ENCODE results near the gene RPS6KA4. TPM values are rescaled to one million over a fixed set of nuclear protein-coding genes. Genes with fewer than 3 reads are reported as not detected.

Gene RPS6KA4
- total RNA-seq, 1 donor from 2014 or later, result 13.6 TPM

DNA sequence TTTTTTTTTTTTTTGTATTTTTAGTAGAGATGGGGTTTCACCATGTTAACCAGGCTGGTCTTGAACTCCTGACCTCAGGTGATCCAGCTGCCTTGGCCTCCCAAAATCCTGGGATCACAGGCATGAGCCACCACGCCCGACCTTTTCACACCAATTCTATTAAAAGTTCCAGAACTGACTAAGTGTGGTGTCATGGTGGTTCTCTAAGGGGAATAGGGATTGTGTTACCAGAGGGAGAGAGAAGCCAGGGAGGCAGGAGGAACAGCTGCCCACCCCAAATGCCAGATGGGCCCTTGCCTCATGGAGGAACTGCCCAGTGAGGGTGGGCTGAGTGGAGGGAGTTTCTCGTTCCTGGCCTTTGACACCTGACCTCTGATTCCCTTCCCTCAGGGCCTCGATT is 5.9 kb downstream of the RPS6KA4 start:
- Histone ChIP-seq H3K9ac (ENCODE audit: low read depth in 1 of 3, low read length in 3 of 3) (no peak overlapping the region), H3K27me3 (ENCODE audit: control insufficient read depth in 3 of 3, insufficient read depth in 3 of 3, low read length in 3 of 3) (no peaks in the 10 kb centered on the region), H3K4me1 (ENCODE audit: control insufficient read depth in 3 of 3, insufficient read depth in 3 of 3, low read length in 3 of 3) (peaks cover 3% of the 10 kb centered on the region in 3 donors), H3K27ac (ENCODE audit: low read depth, low read length) (no peak overlapping the region), H3K4me3 (ENCODE audit: low read length in 3 of 3) (no peak overlapping the region), H3K36me3 (ENCODE audit: control insufficient read depth in 3 of 3, insufficient read depth in 3 of 3, low read length in 3 of 3) (peaks cover 40 to 50% (median 41%) of the 10 kb centered on the region in 3 donors), H3K9me3 (ENCODE audit: control insufficient read depth in 3 of 3, low read length in 3 of 3) (no peaks in the 10 kb centered on the region)

DNA sequence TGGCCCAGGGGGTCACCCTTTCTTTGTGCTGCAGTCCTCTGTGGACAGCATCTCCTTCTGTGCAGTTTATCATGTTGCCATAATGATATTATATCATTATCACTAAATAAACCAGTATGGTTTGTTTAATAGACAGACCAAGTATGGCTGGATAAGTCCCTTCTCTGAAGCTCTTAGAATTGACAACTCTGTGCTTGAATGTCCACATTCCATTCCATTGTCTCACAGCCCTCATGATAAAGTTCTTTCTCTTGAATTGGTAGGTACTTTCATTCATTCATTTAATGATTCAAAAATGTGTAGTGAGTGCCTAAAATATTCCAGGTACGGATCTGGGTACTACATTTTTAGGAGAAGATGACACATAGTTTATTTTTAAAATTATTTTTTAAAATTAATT is 7.8 kb downstream of the RPS6KA4 start:
- no peaks in the 10 kb centered on the region for H3K9me3 ChIP-seq (ENCODE audit: control insufficient read depth in 3 of 3, low read length in 3 of 3)

DNA sequence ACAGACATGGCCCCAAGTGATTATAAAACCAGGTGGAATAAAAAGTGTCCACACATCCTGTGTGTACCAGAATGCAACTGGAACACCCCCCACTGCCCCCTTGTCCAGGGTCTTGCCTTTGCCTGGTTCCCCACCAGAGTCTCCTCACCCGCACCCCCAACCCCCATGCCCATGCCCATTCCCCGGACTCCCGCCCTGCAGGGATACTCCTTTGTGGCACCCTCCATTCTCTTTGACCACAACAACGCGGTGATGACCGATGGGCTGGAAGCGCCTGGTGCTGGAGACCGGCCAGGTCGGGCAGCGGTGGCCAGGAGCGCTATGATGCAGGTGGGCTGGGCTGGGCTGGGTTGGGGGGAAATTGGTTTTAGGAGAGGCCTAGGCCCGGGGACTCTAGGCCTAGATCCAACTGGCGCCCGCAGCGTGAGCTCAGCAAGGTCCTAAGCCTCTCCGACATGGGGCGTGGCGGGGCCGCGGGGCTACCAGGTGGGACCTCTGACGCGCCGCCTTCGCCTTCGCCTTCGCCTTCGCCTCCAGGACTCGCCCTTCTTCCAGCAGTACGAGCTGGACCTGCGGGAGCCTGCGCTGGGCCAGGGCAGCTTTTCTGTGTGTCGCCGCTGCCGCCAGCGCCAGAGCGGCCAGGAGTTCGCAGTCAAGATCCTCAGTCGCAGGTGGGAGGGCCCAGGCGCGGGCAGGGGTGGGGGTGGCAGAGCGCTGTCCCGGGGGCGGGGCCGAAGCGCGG is 9.1 kb downstream of the RPS6KA4 start:
- no peak overlapping the region for H3K27ac ChIP-seq (ENCODE audit: low read depth, low read length)
- no peak overlapping the region for H3K4me3 ChIP-seq (ENCODE audit: low read length in 3 of 3)
- no peaks in the 10 kb centered on the region for H3K9me3 ChIP-seq (ENCODE audit: control insufficient read depth in 3 of 3, low read length in 3 of 3)
- no peaks in the 10 kb centered on the region for H3K27me3 ChIP-seq (ENCODE audit: control insufficient read depth in 3 of 3, insufficient read depth in 3 of 3, low read length in 3 of 3)
- H3K9ac ChIP-seq (ENCODE audit: low read depth in 1 of 3, low read length in 3 of 3), result no peak overlapping the region
- H3K4me1 ChIP-seq (ENCODE audit: control insufficient read depth in 3 of 3, insufficient read depth in 3 of 3, low read length in 3 of 3), result no peaks in the 10 kb centered on the region
- H3K36me3 ChIP-seq (ENCODE audit: control insufficient read depth in 3 of 3, insufficient read depth in 3 of 3, low read length in 3 of 3), result peaks cover 19 to 44% (median 26%) of the 10 kb centered on the region in 3 donors

More for the DNA sequence above, 7.8 kb downstream of the RPS6KA4 start:
- Histone ChIP-seq H3K36me3 (ENCODE audit: control insufficient read depth in 3 of 3, insufficient read depth in 3 of 3, low read length in 3 of 3) (peaks cover 32 to 56% (median 35%) of the 10 kb centered on the region in 3 donors), H3K9ac (ENCODE audit: low read depth in 1 of 3, low read length in 3 of 3) (no peak overlapping the region), H3K27me3 (ENCODE audit: control insufficient read depth in 3 of 3, insufficient read depth in 3 of 3, low read length in 3 of 3) (no peaks in the 10 kb centered on the region), H3K27ac (ENCODE audit: low read depth, low read length) (no peak overlapping the region), H3K4me1 (ENCODE audit: control insufficient read depth in 3 of 3, insufficient read depth in 3 of 3, low read length in 3 of 3) (no peaks in the 10 kb centered on the region), H3K4me3 (ENCODE audit: low read length in 3 of 3) (no peak overlapping the region)

DNA sequence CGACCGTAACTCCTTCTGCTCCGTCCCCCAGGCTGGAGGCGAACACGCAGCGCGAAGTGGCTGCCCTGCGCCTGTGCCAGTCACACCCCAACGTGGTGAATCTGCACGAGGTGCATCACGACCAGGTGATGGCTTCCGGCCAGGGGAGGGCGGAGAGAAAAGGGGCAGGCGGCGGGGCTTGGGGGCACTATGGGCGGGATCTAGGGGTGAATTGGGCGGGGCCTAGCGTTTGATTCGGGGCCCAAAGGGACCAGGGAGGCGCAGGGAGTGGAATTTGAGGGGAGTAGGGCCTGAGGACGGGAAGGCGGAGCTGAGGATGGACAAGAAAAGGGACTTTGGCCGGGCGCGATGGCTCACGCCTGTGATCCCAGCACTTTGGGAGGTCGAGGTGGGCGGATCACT is 9.7 kb downstream of the RPS6KA4 start:
- Histone ChIP-seq H3K9ac (ENCODE audit: low read depth in 1 of 3, low read length in 3 of 3) (no peak overlapping the region), H3K4me1 (ENCODE audit: control insufficient read depth in 3 of 3, insufficient read depth in 3 of 3, low read length in 3 of 3) (no peaks in the 10 kb centered on the region), H3K27ac (ENCODE audit: low read depth, low read length) (no peak overlapping the region), H3K4me3 (ENCODE audit: low read length in 3 of 3) (no peak overlapping the region), H3K9me3 (ENCODE audit: control insufficient read depth in 3 of 3, low read length in 3 of 3) (no peaks in the 10 kb centered on the region), H3K27me3 (ENCODE audit: control insufficient read depth in 3 of 3, insufficient read depth in 3 of 3, low read length in 3 of 3) (no peaks in the 10 kb centered on the region), H3K36me3 (ENCODE audit: control insufficient read depth in 3 of 3, insufficient read depth in 3 of 3, low read length in 3 of 3) (peaks cover 17 to 38% (median 24%) of the 10 kb centered on the region in 3 donors)

DNA sequence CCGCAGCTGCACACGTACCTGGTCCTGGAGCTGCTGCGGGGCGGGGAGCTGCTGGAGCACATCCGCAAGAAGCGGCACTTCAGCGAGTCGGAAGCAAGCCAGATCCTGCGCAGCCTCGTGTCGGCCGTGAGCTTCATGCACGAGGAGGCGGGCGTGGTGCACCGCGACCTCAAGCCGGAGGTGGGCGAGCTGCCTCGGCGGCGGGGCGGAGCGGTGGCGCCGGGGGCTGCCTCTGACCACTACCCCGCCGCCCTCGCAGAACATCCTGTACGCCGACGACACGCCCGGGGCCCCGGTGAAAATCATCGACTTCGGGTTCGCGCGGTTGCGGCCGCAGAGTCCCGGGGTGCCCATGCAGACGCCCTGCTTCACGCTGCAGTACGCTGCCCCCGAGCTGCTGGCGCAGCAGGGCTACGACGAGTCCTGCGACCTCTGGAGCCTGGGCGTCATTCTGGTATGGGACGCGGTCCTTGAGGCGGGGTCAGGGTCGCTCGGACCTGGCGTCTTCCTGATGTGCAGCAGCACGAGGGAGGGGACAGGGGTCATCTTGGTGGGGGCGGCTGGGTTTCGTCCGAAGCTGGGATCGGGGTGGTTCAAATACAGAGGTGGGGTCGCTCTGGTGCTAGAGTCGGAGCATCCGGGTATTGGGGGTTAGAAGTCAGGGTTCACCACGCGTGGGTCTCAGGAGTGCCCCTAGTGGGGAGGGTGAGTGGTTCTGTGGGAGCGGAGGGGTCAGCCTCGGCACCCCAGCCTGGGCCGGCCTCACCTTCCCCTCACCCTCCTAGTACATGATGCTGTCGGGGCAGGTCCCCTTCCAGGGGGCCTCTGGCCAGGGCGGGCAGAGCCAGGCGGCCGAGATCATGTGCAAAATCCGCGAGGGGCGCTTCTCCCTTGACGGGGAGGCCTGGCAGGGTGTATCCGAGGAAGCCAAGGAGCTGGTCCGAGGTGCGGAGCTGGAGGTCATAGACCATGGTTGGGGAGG is 10.8 kb downstream of the RPS6KA4 start:
- Histone ChIP-seq H3K36me3 (ENCODE audit: control insufficient read depth in 3 of 3, insufficient read depth in 3 of 3, low read length in 3 of 3) (peaks cover 17 to 30% (median 24%) of the 10 kb centered on the region in 3 donors), H3K4me1 (ENCODE audit: control insufficient read depth in 3 of 3, insufficient read depth in 3 of 3, low read length in 3 of 3) (no peaks in the 10 kb centered on the region)

DNA sequence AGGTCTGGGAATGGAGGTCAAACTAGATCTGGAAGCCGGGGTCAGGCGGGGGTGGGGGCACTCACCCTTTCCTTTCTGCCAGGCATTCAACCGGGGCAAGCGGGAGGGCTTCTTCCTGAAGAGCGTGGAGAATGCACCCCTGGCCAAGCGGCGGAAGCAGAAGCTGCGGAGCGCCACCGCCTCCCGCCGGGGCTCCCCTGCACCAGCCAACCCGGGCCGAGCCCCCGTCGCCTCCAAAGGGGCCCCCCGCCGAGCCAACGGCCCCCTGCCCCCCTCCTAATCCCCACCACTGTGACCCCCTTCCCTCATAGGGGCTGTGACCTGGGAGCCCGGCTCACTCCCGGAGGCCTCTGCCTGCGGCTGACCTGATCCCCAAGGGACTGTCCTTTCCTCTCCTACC is 12.2 kb downstream of the RPS6KA4 start:
- peaks cover 9 to 23% (median 15%) of the 10 kb centered on the region in 3 donors for H3K36me3 ChIP-seq (ENCODE audit: control insufficient read depth in 3 of 3, insufficient read depth in 3 of 3, low read length in 3 of 3)
- H3K27ac ChIP-seq (ENCODE audit: low read depth, low read length), result no peak overlapping the region
- no peak overlapping the region for H3K4me3 ChIP-seq (ENCODE audit: low read length in 3 of 3)

More for the DNA sequence above, 10.8 kb downstream of the RPS6KA4 start:
- H3K4me3 ChIP-seq (ENCODE audit: low read length in 3 of 3), result no peak overlapping the region
- H3K27me3 ChIP-seq (ENCODE audit: control insufficient read depth in 3 of 3, insufficient read depth in 3 of 3, low read length in 3 of 3), result no peaks in the 10 kb centered on the region
- H3K9me3 ChIP-seq (ENCODE audit: control insufficient read depth in 3 of 3, low read length in 3 of 3), result no peaks in the 10 kb centered on the region
- no peak overlapping the region for H3K27ac ChIP-seq (ENCODE audit: low read depth, low read length)
- no peak overlapping the region for H3K9ac ChIP-seq (ENCODE audit: low read depth in 1 of 3, low read length in 3 of 3)

DNA sequence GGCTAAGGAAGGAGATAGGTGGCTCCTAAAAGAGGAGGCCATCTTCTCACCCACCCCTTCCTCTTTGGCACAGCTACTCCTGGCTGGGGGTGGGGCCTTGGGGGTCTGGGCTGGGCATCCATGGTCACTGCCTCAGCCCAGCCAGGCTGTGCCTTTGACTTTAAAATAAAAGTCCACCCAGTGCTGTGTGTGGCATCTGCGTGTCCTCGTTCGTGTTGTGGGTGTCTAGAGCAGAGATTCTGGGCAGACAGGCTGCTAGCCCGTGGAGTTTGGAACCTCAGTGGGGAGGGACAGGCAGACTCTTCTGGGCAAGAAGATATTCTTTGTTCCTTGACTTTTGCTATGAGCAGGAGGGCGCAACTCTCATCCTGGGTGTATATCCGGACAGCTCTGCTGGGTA is 13.1 kb downstream of the RPS6KA4 start:
- Histone ChIP-seq H3K9ac (ENCODE audit: low read depth in 1 of 3, low read length in 3 of 3) (no peak overlapping the region), H3K4me3 (ENCODE audit: low read length in 3 of 3) (no peak overlapping the region), H3K27me3 (ENCODE audit: control insufficient read depth in 3 of 3, insufficient read depth in 3 of 3, low read length in 3 of 3) (no peaks in the 10 kb centered on the region), H3K9me3 (ENCODE audit: control insufficient read depth in 3 of 3, low read length in 3 of 3) (no peaks in the 10 kb centered on the region), H3K36me3 (ENCODE audit: control insufficient read depth in 3 of 3, insufficient read depth in 3 of 3, low read length in 3 of 3) (peaks cover 3 to 17% (median 11%) of the 10 kb centered on the region in 3 donors), H3K27ac (ENCODE audit: low read depth, low read length) (no peak overlapping the region), H3K4me1 (ENCODE audit: control insufficient read depth in 3 of 3, insufficient read depth in 3 of 3, low read length in 3 of 3) (no peaks in the 10 kb centered on the region)

More for the DNA sequence above, 12.2 kb downstream of the RPS6KA4 start:
- Histone ChIP-seq H3K9ac (ENCODE audit: low read depth in 1 of 3, low read length in 3 of 3) (no peak overlapping the region), H3K4me1 (ENCODE audit: control insufficient read depth in 3 of 3, insufficient read depth in 3 of 3, low read length in 3 of 3) (no peaks in the 10 kb centered on the region), H3K27me3 (ENCODE audit: control insufficient read depth in 3 of 3, insufficient read depth in 3 of 3, low read length in 3 of 3) (no peaks in the 10 kb centered on the region), H3K9me3 (ENCODE audit: control insufficient read depth in 3 of 3, low read length in 3 of 3) (no peaks in the 10 kb centered on the region)

DNA sequence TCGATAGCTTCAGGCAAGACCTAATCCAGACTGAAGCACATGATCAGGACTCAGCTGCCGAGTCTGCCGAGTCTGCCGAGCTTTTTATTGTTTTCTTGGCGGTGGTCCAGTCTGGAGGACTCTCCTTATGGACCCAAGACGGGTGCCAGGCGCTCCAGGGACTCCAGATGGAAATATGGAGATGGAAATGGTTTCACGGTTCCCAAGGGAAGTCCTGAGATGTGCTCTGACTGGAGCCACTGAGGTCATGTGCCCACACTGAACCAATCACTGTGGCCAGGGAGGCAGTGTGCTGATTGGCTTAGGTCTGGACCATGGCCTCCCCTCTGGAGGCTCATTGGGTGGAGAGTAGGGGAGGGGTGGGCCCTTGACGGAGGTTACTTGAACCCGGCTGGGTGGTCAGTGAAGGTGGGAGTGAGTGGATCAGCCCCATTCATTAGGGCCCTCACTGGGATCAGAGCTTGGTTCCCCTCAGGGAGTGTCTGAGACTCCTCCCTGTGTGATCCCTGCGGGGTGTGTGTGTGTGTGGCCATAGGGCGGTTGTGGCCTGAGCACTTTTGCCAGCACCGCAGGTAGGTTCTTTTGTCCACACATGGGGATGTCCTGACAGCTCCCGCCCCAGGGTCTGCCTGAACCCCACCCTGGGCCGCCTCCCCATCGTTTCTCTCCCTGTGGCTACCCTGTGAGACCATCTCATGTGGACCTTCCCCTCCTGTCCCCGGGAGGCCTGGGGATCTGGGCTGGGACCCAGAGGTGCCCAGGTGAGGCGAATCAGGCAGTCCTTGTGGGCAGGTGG is 14.0 kb downstream of the RPS6KA4 start:
- Histone ChIP-seq H3K9ac (ENCODE audit: low read depth in 1 of 3, low read length in 3 of 3) (peak overlapping the region in 1 of 3 donors; percentile 3), H3K9me3 (ENCODE audit: control insufficient read depth in 3 of 3, low read length in 3 of 3) (no peaks in the 10 kb centered on the region), H3K4me3 (ENCODE audit: low read length in 3 of 3) (peak overlapping the region in 2 of 3 donors; percentile 27 to 49), H3K4me1 (ENCODE audit: control insufficient read depth in 3 of 3, insufficient read depth in 3 of 3, low read length in 3 of 3) (no peaks in the 10 kb centered on the region), H3K36me3 (ENCODE audit: control insufficient read depth in 3 of 3, insufficient read depth in 3 of 3, low read length in 3 of 3) (peaks cover 0 to 12% (median 8%) of the 10 kb centered on the region in 3 donors), H3K27me3 (ENCODE audit: control insufficient read depth in 3 of 3, insufficient read depth in 3 of 3, low read length in 3 of 3) (no peaks in the 10 kb centered on the region), H3K27ac (ENCODE audit: low read depth, low read length) (no peak overlapping the region)

DNA sequence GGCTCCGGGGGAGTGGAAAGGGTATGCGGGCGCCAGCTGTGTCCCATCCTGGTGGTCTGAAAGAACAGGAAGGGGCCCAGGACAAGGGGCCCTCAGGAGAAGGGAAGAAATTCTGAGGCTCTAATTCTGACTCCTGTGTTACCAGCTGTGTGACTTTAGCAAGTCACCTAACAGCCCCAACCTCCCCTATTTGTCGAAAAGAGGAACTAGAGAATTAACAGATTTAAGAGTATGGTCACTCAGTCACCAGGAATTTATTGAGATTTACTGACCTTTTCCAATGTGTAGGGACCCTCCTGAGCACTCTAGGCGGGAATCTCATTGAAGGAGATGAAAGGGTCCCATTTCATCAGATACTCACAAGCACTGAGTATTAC is 14.6 kb downstream of the RPS6KA4 start:
- Histone ChIP-seq H3K9me3 (ENCODE audit: control insufficient read depth in 3 of 3, low read length in 3 of 3) (no peaks in the 10 kb centered on the region), H3K27me3 (ENCODE audit: control insufficient read depth in 3 of 3, insufficient read depth in 3 of 3, low read length in 3 of 3) (no peaks in the 10 kb centered on the region), H3K4me1 (ENCODE audit: control insufficient read depth in 3 of 3, insufficient read depth in 3 of 3, low read length in 3 of 3) (peaks cover 4 to 5% (median 5%) of the 10 kb centered on the region in 3 donors), H3K36me3 (ENCODE audit: control insufficient read depth in 3 of 3, insufficient read depth in 3 of 3, low read length in 3 of 3) (peaks cover 0 to 9% (median 8%) of the 10 kb centered on the region in 3 donors), H3K4me3 (ENCODE audit: low read length in 3 of 3) (no peak overlapping the region), H3K9ac (ENCODE audit: low read depth in 1 of 3, low read length in 3 of 3) (no peak overlapping the region), H3K27ac (ENCODE audit: low read depth, low read length) (no peak overlapping the region)

All from skeletal muscle tissue (tissue), 4 donors.